ENCODE measurements around the gene C14orf119.

The C14orf119 gene

DNA sequence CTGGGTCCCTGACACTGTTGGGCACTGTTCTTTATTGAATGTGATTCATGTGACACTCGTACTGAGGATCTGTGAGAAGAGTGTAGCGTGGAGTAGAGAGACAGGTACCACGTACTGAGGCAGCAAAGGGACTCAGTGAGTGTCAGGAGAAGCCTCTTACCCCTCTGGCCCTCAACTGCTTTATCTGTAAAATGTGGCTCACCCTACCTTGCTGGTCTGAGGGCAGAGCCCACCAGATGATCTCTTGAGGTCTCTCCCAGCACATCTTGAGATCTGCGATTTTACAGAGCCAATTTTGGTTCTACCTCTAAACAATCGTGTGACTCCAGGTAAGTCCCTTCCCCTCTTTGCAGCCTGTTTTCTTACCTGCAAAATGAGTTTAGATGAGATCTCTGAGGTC lies 20.6 kb downstream of the C14orf119 start:
- TF ChIP-seq, protein P1, sequence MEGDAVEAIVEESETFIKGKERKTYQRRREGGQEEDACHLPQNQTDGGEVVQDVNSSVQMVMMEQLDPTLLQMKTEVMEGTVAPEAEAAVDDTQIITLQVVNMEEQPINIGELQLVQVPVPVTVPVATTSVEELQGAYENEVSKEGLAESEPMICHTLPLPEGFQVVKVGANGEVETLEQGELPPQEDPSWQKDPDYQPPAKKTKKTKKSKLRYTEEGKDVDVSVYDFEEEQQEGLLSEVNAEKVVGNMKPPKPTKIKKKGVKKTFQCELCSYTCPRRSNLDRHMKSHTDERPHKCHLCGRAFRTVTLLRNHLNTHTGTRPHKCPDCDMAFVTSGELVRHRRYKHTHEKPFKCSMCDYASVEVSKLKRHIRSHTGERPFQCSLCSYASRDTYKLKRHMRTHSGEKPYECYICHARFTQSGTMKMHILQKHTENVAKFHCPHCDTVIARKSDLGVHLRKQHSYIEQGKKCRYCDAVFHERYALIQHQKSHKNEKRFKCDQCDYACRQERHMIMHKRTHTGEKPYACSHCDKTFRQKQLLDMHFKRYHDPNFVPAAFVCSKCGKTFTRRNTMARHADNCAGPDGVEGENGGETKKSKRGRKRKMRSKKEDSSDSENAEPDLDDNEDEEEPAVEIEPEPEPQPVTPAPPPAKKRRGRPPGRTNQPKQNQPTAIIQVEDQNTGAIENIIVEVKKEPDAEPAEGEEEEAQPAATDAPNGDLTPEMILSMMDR (IDR thresholded peaks at IDR 0.05; ENCODE audit: low read depth, low read length, missing control alignments) = no peak
- in situ Hi-C loops (cut with HindIII; ENCODE audit: low pct_ligation_motif_present, low sequenced_read_pairs) = no loop called here
- no peak for DNase-seq
- no peaks in the 10 kb centered on the region for H3K36me3 ChIP-seq (replicated peaks)
- H3K27me3 ChIP-seq (replicated peaks) = peaks cover 3% of the 10 kb centered on the region
- peak overlapping the region; percentile 66 for H3K27ac ChIP-seq
- no peak overlapping the region for H3K4me3 ChIP-seq (ENCODE audit: low read depth, low read length)

DNA sequence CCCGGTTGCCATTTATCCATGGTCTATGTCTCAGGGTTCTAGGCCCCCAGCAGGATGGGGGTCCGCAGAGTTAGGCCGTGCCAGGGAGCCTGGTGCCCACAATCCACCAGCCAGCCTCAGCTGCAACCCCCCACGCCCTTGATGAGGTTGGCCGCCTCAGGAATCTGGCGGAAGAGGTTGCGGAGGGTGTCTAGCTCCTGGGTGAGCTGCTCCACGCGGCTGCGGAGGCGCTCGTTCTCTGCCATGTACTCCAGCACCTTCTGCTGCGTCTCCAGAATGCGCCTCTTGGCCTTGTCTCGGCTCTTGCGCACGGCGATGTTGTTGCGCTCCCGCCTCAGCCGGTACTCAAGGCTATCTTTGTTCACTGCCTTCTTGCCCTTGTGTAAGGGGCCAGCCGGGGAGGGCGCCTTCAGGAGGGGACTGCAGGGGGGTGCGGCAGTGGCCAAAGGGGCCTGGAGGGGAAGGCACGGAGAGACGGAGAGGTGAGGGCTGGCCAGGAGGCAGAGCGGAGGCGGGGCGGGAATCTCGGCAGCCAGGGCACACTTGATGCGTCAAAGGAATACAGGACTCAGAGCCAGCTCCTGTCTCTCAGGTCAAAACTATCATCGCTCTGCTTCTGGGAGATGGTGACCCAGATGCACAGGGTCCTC lies 22.2 kb downstream of the C14orf119 start:
- in situ Hi-C loops (cut with HindIII; ENCODE audit: low pct_ligation_motif_present, low sequenced_read_pairs) = no loop called here
- Histone ChIP-seq H3K27me3 (replicated peaks) (no peaks in the 10 kb centered on the region), H3K4me3 (ENCODE audit: low read depth, low read length) (no peak overlapping the region), H3K27ac (no peak overlapping the region), H3K36me3 (replicated peaks) (no peaks in the 10 kb centered on the region)
- TF ChIP-seq, protein P1 (IDR thresholded peaks at IDR 0.05; ENCODE audit: low read depth, low read length, missing control alignments) = no peak
- no peak for DNase-seq

DNA sequence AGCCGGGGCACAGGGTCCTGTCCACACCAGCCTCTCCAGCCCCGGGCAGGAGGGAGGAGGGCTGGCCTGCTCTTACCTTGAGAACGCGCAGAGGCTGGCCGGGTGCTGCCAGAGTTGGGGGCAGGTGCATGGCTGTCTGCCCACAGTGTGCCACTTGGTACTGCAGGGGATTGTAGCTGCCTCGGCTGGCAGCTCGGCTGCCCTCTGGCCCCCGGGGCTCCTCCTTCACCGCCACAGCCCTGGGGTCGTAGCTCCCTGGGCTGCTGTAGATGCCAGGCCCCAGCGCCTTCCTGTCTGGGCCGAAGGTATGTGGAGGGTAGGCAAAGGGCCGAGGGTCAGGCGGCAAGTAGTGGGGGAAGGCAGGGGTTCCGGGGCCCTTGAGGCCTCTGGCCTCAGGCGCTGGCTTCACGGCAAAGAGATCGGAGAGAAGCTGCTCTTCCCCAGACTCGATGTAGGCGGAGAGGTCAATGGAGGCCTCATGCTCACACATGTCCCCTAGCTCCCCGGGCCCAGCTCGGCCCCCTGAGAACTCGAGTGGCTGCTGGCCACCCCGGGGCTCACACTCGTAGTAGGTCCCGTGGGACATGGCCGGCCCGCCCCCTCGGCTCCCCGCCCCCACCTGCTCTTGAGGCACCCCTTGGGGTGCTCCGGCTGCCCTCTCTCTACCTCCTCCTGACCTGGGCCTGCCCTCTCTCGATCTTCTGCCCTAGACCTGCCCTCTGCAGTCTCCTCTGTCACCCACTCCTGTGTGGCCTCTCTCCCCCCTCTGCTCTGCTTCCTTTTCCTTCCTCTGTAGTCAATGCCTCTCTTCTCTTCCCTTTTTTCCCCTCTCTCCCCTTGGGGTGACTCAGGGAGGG lies 23.4 kb downstream of the C14orf119 start, which contains the start of gene CEBPE:
Gene CEBPE (minus strand): TSS at position 750 of the 857 bp plus-strand sequence. CDS start 164 bp downstream, at position 586.
- in situ Hi-C loops (cut with HindIII; ENCODE audit: low pct_ligation_motif_present, low sequenced_read_pairs) = no loop called here

DNA sequence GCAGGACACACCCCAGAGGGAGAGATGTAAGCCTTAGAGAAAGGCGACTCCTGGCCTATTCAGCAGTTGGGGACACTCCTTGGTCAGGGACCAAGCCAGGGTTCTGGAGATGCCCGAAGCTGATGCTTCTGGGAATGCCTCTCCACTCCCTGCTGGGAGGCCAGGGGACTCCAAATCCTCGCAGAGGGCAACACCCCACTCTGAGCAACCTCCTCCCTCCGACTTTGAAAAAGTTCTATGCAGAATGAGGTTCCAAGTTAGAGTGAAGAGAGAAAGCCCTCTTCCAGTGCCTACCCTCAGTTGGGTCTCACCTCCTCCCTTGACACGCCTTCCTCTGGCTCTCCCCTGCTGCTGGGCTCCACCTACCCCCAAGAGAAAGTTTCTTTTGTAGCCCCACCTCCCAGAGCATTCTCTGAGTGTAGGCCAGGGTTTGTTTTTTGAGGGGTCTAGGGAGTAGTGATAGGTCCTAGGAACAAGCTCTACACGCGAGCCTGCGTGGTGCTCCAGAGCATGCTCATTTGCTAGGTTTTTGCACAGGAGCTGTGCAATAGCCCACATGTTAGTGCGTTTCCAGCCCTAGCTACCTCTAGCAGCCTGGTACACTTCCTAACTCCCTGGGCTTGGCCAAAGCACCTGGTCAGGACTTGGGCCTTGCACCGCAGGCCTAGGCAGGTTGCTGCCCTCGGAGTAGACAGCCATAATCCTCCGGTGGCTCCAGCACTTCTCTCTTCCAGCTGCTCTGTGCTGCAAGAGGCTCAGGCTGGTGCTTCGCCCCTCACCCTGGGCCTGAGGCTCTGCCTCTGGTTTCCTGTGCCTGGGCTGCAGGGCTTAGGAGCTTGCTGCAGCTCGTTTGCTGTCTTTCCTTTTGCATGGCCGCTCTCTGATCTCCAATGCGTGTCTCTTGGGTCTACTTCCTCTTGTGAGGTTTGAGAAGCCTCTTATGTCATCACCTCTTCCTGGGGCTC lies 24.3 kb downstream of the C14orf119 start:
- H3K27ac ChIP-seq = no peak overlapping the region
- in situ Hi-C loops (cut with HindIII; ENCODE audit: low pct_ligation_motif_present, low sequenced_read_pairs) = no loop called here
- no peaks in the 10 kb centered on the region for H3K36me3 ChIP-seq (replicated peaks)
- no peak overlapping the region for H3K4me3 ChIP-seq (ENCODE audit: low read depth, low read length)
- TF ChIP-seq, protein P1 (IDR thresholded peaks at IDR 0.05; ENCODE audit: low read depth, low read length, missing control alignments) = no peak
- no peaks in the 10 kb centered on the region for H3K27me3 ChIP-seq (replicated peaks)
- no peak for DNase-seq

More for the DNA sequence above, 23.4 kb downstream of the C14orf119 start, which contains the start of gene CEBPE:
- no peaks in the 10 kb centered on the region for H3K36me3 ChIP-seq (replicated peaks)
- no peak within 1 kb of the TSS for H3K4me3 ChIP-seq (ENCODE audit: low read depth, low read length)
- no peak for DNase-seq
- H3K27me3 ChIP-seq (replicated peaks) = no peaks in the 10 kb centered on the region
- TF ChIP-seq, protein P1 (IDR thresholded peaks at IDR 0.05; ENCODE audit: low read depth, low read length, missing control alignments) = no peak
- no peak within 1 kb of the TSS for H3K27ac ChIP-seq

DNA sequence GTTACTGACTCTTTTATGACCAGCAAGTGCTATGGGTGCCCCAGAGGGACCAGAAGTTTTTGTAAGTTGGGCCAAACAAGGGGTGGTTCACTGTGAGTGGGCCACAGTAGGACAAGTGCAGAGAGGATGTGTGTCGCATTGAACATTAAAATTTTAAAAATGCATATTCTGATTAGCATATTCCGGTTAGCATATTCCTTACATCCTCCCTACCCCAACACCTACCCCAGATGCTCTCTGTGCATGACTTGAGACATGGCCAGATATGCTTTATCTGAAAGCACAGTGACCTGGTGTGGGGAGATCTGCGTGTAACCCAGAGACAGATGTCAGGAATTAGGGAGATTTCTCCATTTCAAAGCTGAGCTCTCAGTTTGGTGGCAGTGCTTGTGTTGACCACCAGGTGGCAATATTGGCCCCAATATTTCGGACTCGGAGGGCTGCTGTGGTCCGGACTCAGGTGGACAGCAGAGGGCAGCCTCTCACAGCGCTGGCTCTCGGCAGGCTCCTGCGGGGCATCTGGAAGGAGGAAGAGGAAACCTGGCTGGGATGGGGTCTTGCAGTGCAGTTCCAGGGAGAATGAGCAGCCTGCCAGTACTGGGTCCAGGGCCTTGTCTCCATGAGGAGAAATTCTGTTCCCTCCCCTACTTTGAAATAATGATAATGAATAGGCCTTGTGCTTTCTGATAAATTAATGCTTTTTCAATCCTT lies 25.4 kb downstream of the C14orf119 start:
- Histone ChIP-seq H3K4me3 (ENCODE audit: low read depth, low read length) (no peak overlapping the region), H3K36me3 (replicated peaks) (no peaks in the 10 kb centered on the region), H3K27me3 (replicated peaks) (no peaks in the 10 kb centered on the region), H3K27ac (no peak overlapping the region)
- TF ChIP-seq, protein P1 (IDR thresholded peaks at IDR 0.05; ENCODE audit: low read depth, low read length, missing control alignments) = peak; percentile 100
- in situ Hi-C loops (cut with HindIII; ENCODE audit: low pct_ligation_motif_present, low sequenced_read_pairs) = no loop called here
- peak; percentile 81 for DNase-seq
